Liver (tissue), 9 donors: ENCODE results near the gene APBA2. TPM values are rescaled to one million over a fixed set of nuclear protein-coding genes. Genes with fewer than 3 reads are reported as not detected.

ENCODE experiments used
- DNase-seq: peaks from one replicate; pipeline ENCODE4 v3.0.0-alpha.2; 2017; ENCODE audit warnings: low spot score
- H3K27ac ChIP-seq, 2 donors: one replicate each; pipeline ENCODE4 v1.7.0; 2013; ENCODE audit warnings: inconsistent platforms in 2 of 2, low read length in 2 of 2, control low read depth in 1 of 2, low read depth in 1 of 2, mild to moderate bottlenecking in 1 of 2
- H3K27me3 ChIP-seq, 4 donors: one replicate each; pipeline versions ENCODE4 v1.6.1 to v1.7.0; 2013; ENCODE audit warnings: low read length in 3 of 4, inconsistent platforms in 1 of 4, mild to moderate bottlenecking in 1 of 4, moderate library complexity in 1 of 4; ENCODE audit not compliant: control insufficient read depth in 4 of 4, insufficient read depth in 4 of 4
- H3K36me3 ChIP-seq, 4 donors: one replicate each; pipeline versions ENCODE4 v1.6.1 to v1.7.0; 2013; ENCODE audit warnings: low read length in 3 of 4, mild to moderate bottlenecking in 3 of 4, low read depth in 1 of 4, moderate library complexity in 1 of 4; ENCODE audit not compliant: control insufficient read depth in 4 of 4, insufficient read depth in 3 of 4
- H3K4me1 ChIP-seq, 4 donors: one replicate each; pipeline versions ENCODE4 v1.6.1 to v1.7.0; 2013; ENCODE audit warnings: low read length in 3 of 4, mild to moderate bottlenecking in 3 of 4, moderate library complexity in 1 of 4; ENCODE audit not compliant: control insufficient read depth in 4 of 4, insufficient read depth in 4 of 4
- H3K4me3 ChIP-seq, 3 donors: one replicate each; pipeline versions ENCODE4 v1.6.1 to v1.7.0; 2013; ENCODE audit warnings: low read length in 3 of 3, control low read depth in 1 of 3, low read depth in 1 of 3, mild to moderate bottlenecking in 1 of 3
- H3K9ac ChIP-seq, 2 donors: one replicate each; pipeline ENCODE4 v1.7.0; 2013; ENCODE audit warnings: low read length in 2 of 2, mild to moderate bottlenecking in 2 of 2, moderate library complexity in 2 of 2, control low read depth in 1 of 2, low read depth in 1 of 2
- H3K9me3 ChIP-seq, 4 donors: one replicate each; pipeline versions ENCODE4 v1.6.1 to v1.7.0; 2013; ENCODE audit warnings: low read length in 3 of 4; ENCODE audit not compliant: control insufficient read depth in 4 of 4
- HNF4G ChIP-seq: IDR thresholded peaks from 2 replicates; pipeline ENCODE4 v1.6.1; 2016; ENCODE audit warnings: antibody characterized with exemption
- NR2F2 ChIP-seq: IDR thresholded peaks from 2 replicates; pipeline ENCODE4 v1.6.1; 2016; ENCODE audit warnings: antibody characterized with exemption
- WGBS: extraction: QIAGEN DNeasy Blood & Tissue Kit; methylation state at CpG from one replicate; pipeline ENCODE4 v1.1.7; 2013; 5-methylcytosine and 5-hydroxymethylcytosine counted together
- polyA plus RNA-seq, 2 donors: library from polyadenylated mRNA; stranded (reverse) in 1 of 2; unstranded in 1 of 2; fragments of 200-250 nt in 1 of 2; fragments of >200 nt in 1 of 2; fragmentation: Nextera tagmentation in 1 of 2; extraction: Ambion mirVana in 1 of 2; gene quantifications; one replicate each; pipeline versions ENCODE4 v1.2.1 to v1.2.3, GENCODE V29; 2013 to 2015
- total RNA-seq, 2 donors: library from RNA; depleted of rRNA; stranded (reverse); fragments of >200 nt; gene quantifications; one replicate each; pipeline ENCODE4 v1.2.3, GENCODE V29; 2014
- TF ChIP-seq, protein P1 (sequence below): IDR thresholded peaks from 2 replicates; pipeline ENCODE4 v1.6.1; 2016; ENCODE audit warnings: antibody characterized with exemption, mild to moderate bottlenecking
- TF ChIP-seq, protein P2 (sequence below): IDR thresholded peaks from 2 replicates; pipeline ENCODE4 v1.6.1; 2016; ENCODE audit warnings: antibody characterized with exemption
- donor health status: healthy.
- donor health status: healthy.
- donor health status: healthy.
- donor health status: healthy.
- donor health status: healthy.

APBA2 gene
- total and polyA plus RNA-seq, 4 donors, result 0.38 to 2.9 (median 1.7) TPM

DNA sequence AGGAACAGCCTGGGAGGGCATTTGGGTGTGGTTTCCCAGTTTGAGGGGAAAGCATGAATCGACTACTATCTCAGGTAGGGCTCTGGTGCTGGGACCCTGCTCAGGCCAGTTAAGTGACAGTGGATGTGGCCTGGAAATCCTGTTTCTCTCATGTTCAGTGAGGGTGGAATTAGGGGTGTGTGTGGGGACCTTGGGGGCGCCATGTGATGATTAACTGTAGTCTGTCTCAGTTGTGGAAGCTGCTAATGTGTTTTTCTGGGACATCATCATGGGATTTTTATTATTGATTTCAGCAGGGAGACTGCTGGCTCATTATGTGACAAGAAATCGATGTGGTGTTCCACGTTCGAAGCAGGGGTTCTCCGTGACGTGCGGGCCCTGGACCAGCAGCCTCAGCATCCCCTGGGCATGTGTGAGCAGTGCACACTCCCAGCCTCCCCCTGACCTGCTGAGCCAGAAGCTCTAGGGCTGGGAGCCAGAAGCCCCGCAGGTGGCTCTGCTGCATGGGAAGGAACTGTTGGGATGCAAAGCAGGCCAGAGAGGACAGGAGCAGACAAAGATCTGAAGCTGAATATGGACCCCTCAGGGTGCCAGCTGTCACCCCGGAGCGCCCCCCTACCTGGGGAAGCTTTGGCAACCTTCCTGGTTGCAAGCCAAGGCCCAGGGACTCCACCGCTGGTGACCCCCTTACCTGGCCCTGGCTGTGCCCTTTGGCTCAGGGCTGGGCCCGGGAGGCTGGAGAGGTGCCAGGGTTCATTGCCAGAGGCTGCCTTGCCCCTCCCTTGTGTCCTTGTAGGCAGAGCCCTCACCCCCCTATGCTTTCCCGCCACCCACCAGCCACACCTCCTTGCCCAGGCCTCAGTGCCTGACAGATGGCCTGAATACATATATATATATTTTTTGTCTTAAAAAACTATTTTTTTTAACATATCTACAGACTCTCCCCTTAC is 149.8 kb downstream of the APBA2 start:
- no peak overlapping the region for H3K9ac ChIP-seq
- 76% methylated on average over 14 of the region's 14 CpGs for WGBS
- TF ChIP-seq, protein P1, sequence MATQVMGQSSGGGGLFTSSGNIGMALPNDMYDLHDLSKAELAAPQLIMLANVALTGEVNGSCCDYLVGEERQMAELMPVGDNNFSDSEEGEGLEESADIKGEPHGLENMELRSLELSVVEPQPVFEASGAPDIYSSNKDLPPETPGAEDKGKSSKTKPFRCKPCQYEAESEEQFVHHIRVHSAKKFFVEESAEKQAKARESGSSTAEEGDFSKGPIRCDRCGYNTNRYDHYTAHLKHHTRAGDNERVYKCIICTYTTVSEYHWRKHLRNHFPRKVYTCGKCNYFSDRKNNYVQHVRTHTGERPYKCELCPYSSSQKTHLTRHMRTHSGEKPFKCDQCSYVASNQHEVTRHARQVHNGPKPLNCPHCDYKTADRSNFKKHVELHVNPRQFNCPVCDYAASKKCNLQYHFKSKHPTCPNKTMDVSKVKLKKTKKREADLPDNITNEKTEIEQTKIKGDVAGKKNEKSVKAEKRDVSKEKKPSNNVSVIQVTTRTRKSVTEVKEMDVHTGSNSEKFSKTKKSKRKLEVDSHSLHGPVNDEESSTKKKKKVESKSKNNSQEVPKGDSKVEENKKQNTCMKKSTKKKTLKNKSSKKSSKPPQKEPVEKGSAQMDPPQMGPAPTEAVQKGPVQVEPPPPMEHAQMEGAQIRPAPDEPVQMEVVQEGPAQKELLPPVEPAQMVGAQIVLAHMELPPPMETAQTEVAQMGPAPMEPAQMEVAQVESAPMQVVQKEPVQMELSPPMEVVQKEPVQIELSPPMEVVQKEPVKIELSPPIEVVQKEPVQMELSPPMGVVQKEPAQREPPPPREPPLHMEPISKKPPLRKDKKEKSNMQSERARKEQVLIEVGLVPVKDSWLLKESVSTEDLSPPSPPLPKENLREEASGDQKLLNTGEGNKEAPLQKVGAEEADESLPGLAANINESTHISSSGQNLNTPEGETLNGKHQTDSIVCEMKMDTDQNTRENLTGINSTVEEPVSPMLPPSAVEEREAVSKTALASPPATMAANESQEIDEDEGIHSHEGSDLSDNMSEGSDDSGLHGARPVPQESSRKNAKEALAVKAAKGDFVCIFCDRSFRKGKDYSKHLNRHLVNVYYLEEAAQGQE, result no peak
- TF ChIP-seq, protein P2, sequence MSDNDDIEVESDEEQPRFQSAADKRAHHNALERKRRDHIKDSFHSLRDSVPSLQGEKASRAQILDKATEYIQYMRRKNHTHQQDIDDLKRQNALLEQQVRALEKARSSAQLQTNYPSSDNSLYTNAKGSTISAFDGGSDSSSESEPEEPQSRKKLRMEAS, result no peak
- no peak for TF ChIP-seq HNF4G
- H3K27me3 ChIP-seq, result no peaks in the 10 kb centered on the region
- H3K9me3 ChIP-seq, result no peaks in the 10 kb centered on the region
- no peak overlapping the region for H3K4me3 ChIP-seq
- no peaks in the 10 kb centered on the region for H3K4me1 ChIP-seq
- no peaks in the 10 kb centered on the region for H3K36me3 ChIP-seq
- H3K27ac ChIP-seq, result no peak overlapping the region
- DNase-seq, result no peak

DNA sequence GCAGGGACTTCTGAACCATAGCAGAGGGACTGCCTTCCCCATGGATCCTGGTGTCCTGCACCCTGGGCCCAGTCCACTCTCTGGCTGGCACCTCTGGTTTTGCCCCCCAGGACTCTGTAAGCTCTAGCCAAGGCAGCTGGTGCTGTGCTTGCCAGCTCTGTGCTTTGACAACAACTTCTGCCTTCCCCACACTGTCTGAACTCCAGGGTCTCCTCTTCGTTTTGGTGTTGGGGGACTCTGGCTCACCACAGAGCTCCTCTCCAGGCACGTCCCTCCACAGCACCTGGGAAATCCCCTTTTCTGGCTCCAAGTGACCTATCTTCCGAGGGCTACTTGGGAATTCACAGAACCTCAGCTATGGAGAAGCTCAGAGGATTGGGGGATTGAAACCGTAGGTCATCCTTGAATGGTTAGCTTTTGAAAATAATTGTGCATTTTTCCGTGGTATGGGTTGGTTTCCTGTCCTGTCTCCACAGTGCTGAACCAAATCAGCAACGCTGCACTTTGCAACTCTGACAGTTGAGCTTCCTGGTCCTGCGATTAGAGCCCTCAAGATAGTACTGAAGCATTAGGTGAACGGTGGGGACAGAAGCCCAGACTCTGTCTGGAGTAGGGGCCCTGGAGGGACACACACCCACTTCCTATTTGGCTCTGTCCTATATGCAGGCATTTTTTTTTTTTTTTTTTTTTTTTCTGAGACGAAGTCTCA is 152.4 kb downstream of the APBA2 start:
- 72% methylated on average over 9 of the region's 9 CpGs for WGBS
- no peak overlapping the region for H3K27ac ChIP-seq
- H3K4me1 ChIP-seq, result no peaks in the 10 kb centered on the region
- H3K9me3 ChIP-seq, result no peaks in the 10 kb centered on the region
- TF ChIP-seq NR2F2, result no peak
- TF ChIP-seq, protein P1, result peak; percentile 88
- no peaks in the 10 kb centered on the region for H3K36me3 ChIP-seq
- no peak overlapping the region for H3K4me3 ChIP-seq
- H3K9ac ChIP-seq, result no peak overlapping the region
- no peaks in the 10 kb centered on the region for H3K27me3 ChIP-seq
- DNase-seq, result no peak
